ENCODE data around the gene ARMC7. TPM values are rescaled to one million over a fixed set of nuclear protein-coding genes. Genes with fewer than 3 reads are reported as not detected.
"Not testable (repeated sequence)": the region's sequence is repeated elsewhere in the genome, so short reads cannot be mapped to it uniquely, and the experiment has no call there.

ARMC7 gene
- total and polyA plus RNA-seq, 2 donors (not counting 1 experiment from before 2014, with no cell fraction given), result 3.1 to 5.9 TPM

GRCh38 chr17:75133001-75133400, 23.2 kb downstream of the ARMC7 start:
- H3K4me2 ChIP-seq (ENCODE audit: extremely low read depth, insufficient read depth, low read length), result no peak overlapping the region
- H3K36me3 ChIP-seq (ENCODE audit: control insufficient read depth, insufficient read depth, low read length), result peaks cover 15% of the 10 kb centered on the region
- H3K27me3 ChIP-seq (ENCODE audit: control insufficient read depth, insufficient read depth, low read length), result no peaks in the 10 kb centered on the region
- DNase-seq (ENCODE audit: low read depth in 2 of 2), result no peak
- no peak overlapping the region for H2AFZ ChIP-seq (ENCODE audit: low read length)
- no peak overlapping the region for H3K27ac ChIP-seq (ENCODE audit: insufficient read depth, low read length)
- no peaks in the 10 kb centered on the region for H3K79me2 ChIP-seq (ENCODE audit: control insufficient read depth, insufficient read depth, low read length)
- no peaks in the 10 kb centered on the region for H3K4me1 ChIP-seq (ENCODE audit: control insufficient read depth, extremely low read depth, insufficient read depth, low read length)
- no peak for TF ChIP-seq CTCF (conservative IDR thresholded peaks at IDR 0.05 in 1 of 2, IDR thresholded peaks at IDR 0.05 in 1 of 2; ENCODE audit: low read depth in 1 of 2, low read length in 2 of 2)
- no peak for TF ChIP-seq EZH2 (IDR thresholded peaks at IDR 0.05; ENCODE audit: low read length, missing control alignments)
- H3K9me3 ChIP-seq (ENCODE audit: control insufficient read depth, insufficient read depth, low read depth, low read length), result no peaks in the 10 kb centered on the region
- no peak overlapping the region for H3K4me3 ChIP-seq (replicated peaks in 1 of 4; ENCODE audit: control extremely low read depth in 1 of 4, insufficient read depth in 1 of 4, low read depth in 3 of 4, low read length in 4 of 4)
- H3K9ac ChIP-seq (ENCODE audit: insufficient read depth, low read length), result no peak overlapping the region
- no peaks in the 10 kb centered on the region for H4K20me1 ChIP-seq (ENCODE audit: control insufficient read depth, extremely low read depth, insufficient read depth, low read length)

- H4K20me1 ChIP-seq (ENCODE audit: control insufficient read depth, extremely low read depth, insufficient read depth, low read length); H3K9me3 ChIP-seq (ENCODE audit: control insufficient read depth, insufficient read depth, low read depth, low read length); H3K4me2 ChIP-seq (ENCODE audit: extremely low read depth, insufficient read depth, low read length); H3K27me3 ChIP-seq (ENCODE audit: control insufficient read depth, insufficient read depth, low read length); H3K4me3 ChIP-seq (replicated peaks in 1 of 4; ENCODE audit: control extremely low read depth in 1 of 4, insufficient read depth in 1 of 4, low read depth in 3 of 4, low read length in 4 of 4); H3K27ac ChIP-seq (ENCODE audit: insufficient read depth, low read length); DNase-seq (ENCODE audit: low read depth in 2 of 2); H3K79me2 ChIP-seq (ENCODE audit: control insufficient read depth, insufficient read depth, low read length); H2AFZ ChIP-seq (ENCODE audit: low read length); H3K9ac ChIP-seq (ENCODE audit: insufficient read depth, low read length); H3K4me1 ChIP-seq (ENCODE audit: control insufficient read depth, extremely low read depth, insufficient read depth, low read length): not testable (repeated sequence)
- H3K36me3 ChIP-seq (ENCODE audit: control insufficient read depth, insufficient read depth, low read length), result peaks cover 13% of the 10 kb centered on the region
Observed at GRCh38 chr17:75133607-75134347, 24.0 kb downstream of the ARMC7 start.

GRCh38 chr17:75135452-75135851, 25.7 kb downstream of the ARMC7 start:
- Histone ChIP-seq H3K27me3 (ENCODE audit: control insufficient read depth, insufficient read depth, low read length) (no peaks in the 10 kb centered on the region), H3K9me3 (ENCODE audit: control insufficient read depth, insufficient read depth, low read depth, low read length) (no peaks in the 10 kb centered on the region), H3K36me3 (ENCODE audit: control insufficient read depth, insufficient read depth, low read length) (peaks cover 3% of the 10 kb centered on the region), H3K27ac (ENCODE audit: insufficient read depth, low read length) (no peak overlapping the region), H3K9ac (ENCODE audit: insufficient read depth, low read length) (no peak overlapping the region), H3K4me2 (ENCODE audit: extremely low read depth, insufficient read depth, low read length) (no peak overlapping the region), H2AFZ (ENCODE audit: low read length) (no peak overlapping the region), H4K20me1 (ENCODE audit: control insufficient read depth, extremely low read depth, insufficient read depth, low read length) (no peaks in the 10 kb centered on the region), H3K79me2 (ENCODE audit: control insufficient read depth, insufficient read depth, low read length) (no peaks in the 10 kb centered on the region), H3K4me3 (replicated peaks in 1 of 4; ENCODE audit: control extremely low read depth in 1 of 4, insufficient read depth in 1 of 4, low read depth in 3 of 4, low read length in 4 of 4) (no peak overlapping the region), H3K4me1 (ENCODE audit: control insufficient read depth, extremely low read depth, insufficient read depth, low read length) (no peaks in the 10 kb centered on the region)
- TF ChIP-seq CTCF (conservative IDR thresholded peaks at IDR 0.05 in 1 of 2, IDR thresholded peaks at IDR 0.05 in 1 of 2; ENCODE audit: low read depth in 1 of 2, low read length in 2 of 2) (no peak), EZH2 (IDR thresholded peaks at IDR 0.05; ENCODE audit: low read length, missing control alignments) (no peak)
- DNase-seq (ENCODE audit: low read depth in 2 of 2), result no peak
